SU-DHL-6 (cell line): ENCODE measurements around the gene ZNF469.

Experiments
- CTCF ChIP-seq: fragments of 200-600 bp; sonication (generic); IDR thresholded peaks from one replicate; pipeline ENCODE4 v1.5.1; 2017; ENCODE audit warnings: antibody characterized with exemption, mild to moderate bottlenecking, low read length, moderate library complexity; ENCODE audit not compliant: insufficient read depth, poor library complexity, severe bottlenecking
- EZH2phosphoT487 ChIP-seq: fragments of 200-600 bp; sonication (generic), shearing (Covaris generic); conservative IDR thresholded peaks from 2 replicates; pipeline ENCODE4 v1.6.1; 2018; ENCODE audit warnings: mild to moderate bottlenecking, antibody characterized with exemption, low read length, moderate library complexity, mixed read lengths

DNA sequence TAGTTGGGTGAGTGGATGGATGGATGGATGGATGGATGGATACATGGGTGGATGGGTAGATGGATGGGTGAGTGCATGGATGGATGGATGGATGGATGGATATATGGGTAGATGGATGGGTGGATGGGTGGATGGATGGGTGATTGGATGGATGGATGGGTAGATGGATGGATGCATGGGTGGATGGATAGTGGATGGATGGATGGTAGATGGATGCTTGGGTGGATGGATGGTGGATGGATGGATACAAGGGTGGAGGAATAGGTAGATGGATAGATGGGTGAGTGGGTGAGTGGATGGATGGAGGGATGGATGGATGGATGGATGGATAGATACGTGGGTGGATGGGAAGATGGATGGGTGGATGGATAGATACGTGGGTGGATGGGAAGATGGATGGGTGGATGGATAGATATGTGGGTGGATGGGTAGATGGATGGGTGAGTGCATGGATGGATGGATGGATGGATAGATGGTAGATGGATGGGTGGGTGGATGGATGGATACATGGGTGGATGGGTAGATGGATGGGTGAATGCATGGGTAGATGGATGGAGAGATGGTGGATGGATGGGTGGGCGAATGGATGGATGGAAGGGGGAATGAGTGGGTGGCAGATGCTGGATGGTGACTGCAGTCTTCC is 19.0 kb downstream of the ZNF469 start:
- TF ChIP-seq CTCF = no peak
- no peak for TF ChIP-seq EZH2phosphoT487
